Osteoblast (primary cell): ENCODE results near the gene CCDC50. TPM values are rescaled to one million over a fixed set of nuclear protein-coding genes. Genes with fewer than 3 reads are reported as not detected.

Experiments
- DNase-seq: peaks from one replicate; pipeline ENCODE4 v3.0.0; 2011; ENCODE audit warnings: low spot score, mixed read lengths; ENCODE audit not compliant: insufficient read length; ENCODE audit errors: missing footprints
- H2AFZ ChIP-seq: 2 replicates; pipeline ENCODE4 v1.6.0; 2011; ENCODE audit warnings: mild to moderate bottlenecking, low read length
- H3K27ac ChIP-seq: 2 replicates; pipeline ENCODE4 v1.5.1; 2011; ENCODE audit warnings: mild to moderate bottlenecking, low read depth, low read length, moderate library complexity
- H3K27me3 ChIP-seq: 2 replicates; pipeline ENCODE4 v1.6.0; 2012; ENCODE audit warnings: mild to moderate bottlenecking, control low read depth, inconsistent platforms, low read length, moderate library complexity; ENCODE audit not compliant: insufficient read depth
- H3K36me3 ChIP-seq: 2 replicates; pipeline ENCODE4 v1.5.1; 2011; ENCODE audit warnings: mild to moderate bottlenecking, low read length, control low read depth, moderate library complexity; ENCODE audit not compliant: insufficient read depth
- H3K4me1 ChIP-seq: 2 replicates; pipeline ENCODE4 v1.5.1; 2011; ENCODE audit warnings: mild to moderate bottlenecking, low read length, control low read depth, moderate library complexity; ENCODE audit not compliant: insufficient read depth
- H3K4me2 ChIP-seq: 2 replicates; pipeline ENCODE4 v1.6.0; 2011; ENCODE audit warnings: mild to moderate bottlenecking, low read length; ENCODE audit not compliant: insufficient read depth
- H3K4me3 ChIP-seq: fragments of 200-600 bp; sonication (generic); 3 replicates; pipeline ENCODE4 v1.5.1; 2012; ENCODE audit warnings: mild to moderate bottlenecking, low read length, inconsistent platforms; ENCODE audit not compliant: insufficient read depth
- H3K79me2 ChIP-seq: 2 replicates; pipeline ENCODE4 v1.6.0; 2012; ENCODE audit warnings: mild to moderate bottlenecking, low read length, control low read depth, inconsistent platforms; ENCODE audit not compliant: insufficient read depth
- H3K9me3 ChIP-seq: 2 replicates; pipeline ENCODE4 v1.5.1; 2011; ENCODE audit warnings: low read depth, low read length, control low read depth
- H4K20me1 ChIP-seq: 2 replicates; pipeline ENCODE4 v1.6.0; 2012; ENCODE audit warnings: mild to moderate bottlenecking, low read length, control low read depth; ENCODE audit not compliant: insufficient read depth
- total RNA-seq: library from RNA; depleted of rRNA; stranded (reverse); fragments of >200 nt; gene quantifications from 2 replicates; pipeline ENCODE4 v1.2.3, GENCODE V29; 2012
- TF ChIP-seq, protein P1 (sequence below): IDR thresholded peaks from 2 replicates; pipeline ENCODE4 v1.5.1; 2011; ENCODE audit warnings: mild to moderate bottlenecking, low read depth, low read length, moderate library complexity; ENCODE audit errors: extremely low read depth

Gene CCDC50
- total RNA-seq, 1 donor: 78.2 TPM

DNA sequence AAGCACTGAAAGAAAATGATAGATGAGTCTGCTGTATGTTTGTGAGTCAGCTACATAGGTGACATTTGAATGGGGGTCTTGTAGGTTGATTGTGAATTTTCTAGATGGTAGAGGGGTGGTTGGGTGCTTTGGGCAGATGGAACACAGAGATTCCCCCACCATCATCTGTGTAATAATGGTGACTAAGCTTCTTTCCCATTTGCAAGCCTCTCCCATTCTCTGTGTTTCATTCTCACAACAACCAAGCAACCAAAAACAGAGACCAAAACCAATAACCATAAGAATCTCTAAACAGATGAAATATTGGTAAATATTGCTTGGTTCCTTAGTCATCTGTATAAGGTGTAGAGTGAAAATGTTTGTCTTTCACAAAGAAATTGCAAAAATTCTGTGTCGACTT is 18.9 kb downstream of the CCDC50 start:
- Histone ChIP-seq H3K27me3 (no peaks in the 10 kb centered on the region), H3K4me1 (peaks cover 24% of the 10 kb centered on the region), H3K4me2 (no peak overlapping the region), H2AFZ (no peak overlapping the region), H3K9me3 (no peaks in the 10 kb centered on the region), H3K79me2 (peaks cover 100% of the 10 kb centered on the region), H4K20me1 (peaks cover 5% of the 10 kb centered on the region), H3K36me3 (no peaks in the 10 kb centered on the region), H3K27ac (no peak overlapping the region), H3K4me3 (no peak overlapping the region)
- TF ChIP-seq, protein P1, sequence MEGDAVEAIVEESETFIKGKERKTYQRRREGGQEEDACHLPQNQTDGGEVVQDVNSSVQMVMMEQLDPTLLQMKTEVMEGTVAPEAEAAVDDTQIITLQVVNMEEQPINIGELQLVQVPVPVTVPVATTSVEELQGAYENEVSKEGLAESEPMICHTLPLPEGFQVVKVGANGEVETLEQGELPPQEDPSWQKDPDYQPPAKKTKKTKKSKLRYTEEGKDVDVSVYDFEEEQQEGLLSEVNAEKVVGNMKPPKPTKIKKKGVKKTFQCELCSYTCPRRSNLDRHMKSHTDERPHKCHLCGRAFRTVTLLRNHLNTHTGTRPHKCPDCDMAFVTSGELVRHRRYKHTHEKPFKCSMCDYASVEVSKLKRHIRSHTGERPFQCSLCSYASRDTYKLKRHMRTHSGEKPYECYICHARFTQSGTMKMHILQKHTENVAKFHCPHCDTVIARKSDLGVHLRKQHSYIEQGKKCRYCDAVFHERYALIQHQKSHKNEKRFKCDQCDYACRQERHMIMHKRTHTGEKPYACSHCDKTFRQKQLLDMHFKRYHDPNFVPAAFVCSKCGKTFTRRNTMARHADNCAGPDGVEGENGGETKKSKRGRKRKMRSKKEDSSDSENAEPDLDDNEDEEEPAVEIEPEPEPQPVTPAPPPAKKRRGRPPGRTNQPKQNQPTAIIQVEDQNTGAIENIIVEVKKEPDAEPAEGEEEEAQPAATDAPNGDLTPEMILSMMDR: no peak
- DNase-seq: no peak

DNA sequence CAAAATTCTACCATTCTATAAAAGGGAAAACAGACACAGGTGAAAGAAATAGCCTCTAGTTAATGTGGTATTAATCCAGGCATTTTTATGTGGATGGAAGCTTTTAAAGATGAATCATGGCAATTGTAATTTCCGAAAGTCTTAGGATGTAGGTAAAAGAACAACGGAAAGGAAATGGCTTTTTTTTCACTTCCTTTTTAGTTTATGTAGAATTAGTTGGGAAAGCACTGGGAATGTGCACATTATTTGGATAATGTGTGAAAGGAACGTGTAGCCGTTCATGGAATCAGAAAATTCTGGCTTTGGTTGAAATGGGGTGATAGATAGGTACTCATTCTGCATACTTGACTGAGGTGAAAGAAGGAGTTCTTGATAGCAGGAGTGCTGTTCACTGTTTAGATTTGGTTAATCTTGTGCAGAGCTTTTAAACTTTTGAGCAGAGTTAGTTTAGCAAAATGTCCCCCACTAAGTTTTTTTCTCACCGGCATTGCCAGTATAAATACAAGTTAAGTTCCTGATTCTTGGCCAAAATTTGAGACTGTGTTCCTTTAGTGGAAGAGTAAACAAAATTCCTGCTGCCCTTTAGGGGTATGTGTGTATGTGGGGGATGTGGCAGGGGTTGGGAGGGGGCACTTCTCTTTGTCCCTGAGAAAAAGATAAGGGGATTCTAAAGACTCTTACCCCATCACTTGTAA is 21.3 kb downstream of the CCDC50 start:
- TF ChIP-seq, protein P1: no peak
- Histone ChIP-seq H2AFZ (no peak overlapping the region), H3K4me1 (peaks cover 12% of the 10 kb centered on the region), H3K79me2 (peaks cover 99% of the 10 kb centered on the region), H3K9me3 (no peaks in the 10 kb centered on the region), H3K27me3 (no peaks in the 10 kb centered on the region), H4K20me1 (no peaks in the 10 kb centered on the region), H3K4me2 (peak overlapping the region; percentile 62), H3K36me3 (no peaks in the 10 kb centered on the region), H3K4me3 (peak overlapping the region; percentile 27), H3K27ac (peak overlapping the region; percentile 43)
- no peak for DNase-seq

DNA sequence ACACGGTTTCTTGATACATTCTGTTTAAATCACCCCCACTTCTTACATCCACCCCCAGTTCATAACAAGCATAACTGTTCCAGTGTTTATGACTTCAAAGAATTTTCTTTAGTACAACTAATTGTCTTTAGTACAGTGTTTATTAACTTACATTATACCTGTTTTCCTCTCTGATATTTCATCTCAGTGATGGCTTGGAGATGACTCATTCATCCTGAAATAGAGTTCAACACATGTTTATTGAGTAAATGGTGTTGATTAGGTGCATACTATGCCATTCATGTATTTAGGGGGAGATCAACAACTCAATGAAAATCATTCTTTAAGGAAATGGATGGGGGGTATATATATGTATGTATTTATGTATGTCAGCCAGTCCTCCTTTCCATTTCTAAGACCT is 22.8 kb downstream of the CCDC50 start:
- TF ChIP-seq, protein P1: no peak
- Histone ChIP-seq H3K27me3 (no peaks in the 10 kb centered on the region), H3K4me1 (peaks cover 25% of the 10 kb centered on the region), H3K4me2 (no peak overlapping the region), H3K4me3 (no peak overlapping the region), H2AFZ (no peak overlapping the region), H3K27ac (no peak overlapping the region), H3K9me3 (no peaks in the 10 kb centered on the region), H3K36me3 (no peaks in the 10 kb centered on the region), H4K20me1 (no peaks in the 10 kb centered on the region), H3K79me2 (peaks cover 98% of the 10 kb centered on the region)
- no peak for DNase-seq

DNA sequence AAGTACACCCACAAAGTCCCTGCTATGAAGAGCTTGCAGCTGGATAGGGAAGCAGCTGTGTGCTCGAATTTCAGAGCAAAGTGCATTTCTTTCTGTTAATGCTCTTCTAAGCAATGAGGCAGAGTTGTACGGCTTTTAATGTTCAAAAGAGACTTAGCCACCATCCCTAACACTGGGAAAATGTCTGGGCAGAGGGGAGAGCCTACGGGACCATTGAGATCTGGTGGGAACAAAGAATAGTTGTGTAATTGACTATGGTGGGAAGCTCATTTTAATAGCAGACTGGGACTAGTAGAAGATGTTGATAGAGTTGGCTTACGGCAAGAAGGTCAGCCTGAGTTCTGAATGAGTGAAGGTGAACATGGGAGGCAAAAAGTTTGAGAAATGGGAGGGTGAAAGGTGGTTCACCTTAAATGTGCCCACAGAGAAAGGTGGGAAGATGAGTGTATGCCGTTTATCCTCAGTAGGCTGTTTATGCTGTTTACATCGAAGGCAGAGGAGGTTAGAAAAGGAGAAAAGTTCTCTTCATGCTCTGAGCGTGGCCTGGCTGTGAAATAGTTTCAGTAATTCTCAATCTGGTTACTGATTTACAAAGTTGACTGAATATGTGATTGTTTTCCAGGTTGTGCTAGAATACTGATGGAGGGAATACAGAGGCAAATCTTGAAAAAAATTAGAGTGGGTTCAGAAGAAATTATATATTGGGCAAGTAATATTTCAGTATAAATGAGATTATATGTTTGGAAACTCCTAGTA is 24.0 kb downstream of the CCDC50 start:
- Histone ChIP-seq H3K36me3 (peaks cover 7% of the 10 kb centered on the region), H3K4me1 (peaks cover 28% of the 10 kb centered on the region), H3K9me3 (no peaks in the 10 kb centered on the region), H3K27me3 (no peaks in the 10 kb centered on the region), H3K4me3 (no peak overlapping the region), H3K27ac (no peak overlapping the region), H2AFZ (no peak overlapping the region), H4K20me1 (no peaks in the 10 kb centered on the region), H3K79me2 (peaks cover 97% of the 10 kb centered on the region), H3K4me2 (no peak overlapping the region)
- DNase-seq: no peak
- TF ChIP-seq, protein P1: no peak
